ENCODE data around the gene TPM4.
A peak's percentile ranks its signal among the peaks of the same experiment; 100 is the strongest.
"Not testable (repeated sequence)": the region's sequence is repeated elsewhere in the genome, so short reads cannot be mapped to it uniquely, and the experiment has no call there.

Gene TPM4

DNA sequence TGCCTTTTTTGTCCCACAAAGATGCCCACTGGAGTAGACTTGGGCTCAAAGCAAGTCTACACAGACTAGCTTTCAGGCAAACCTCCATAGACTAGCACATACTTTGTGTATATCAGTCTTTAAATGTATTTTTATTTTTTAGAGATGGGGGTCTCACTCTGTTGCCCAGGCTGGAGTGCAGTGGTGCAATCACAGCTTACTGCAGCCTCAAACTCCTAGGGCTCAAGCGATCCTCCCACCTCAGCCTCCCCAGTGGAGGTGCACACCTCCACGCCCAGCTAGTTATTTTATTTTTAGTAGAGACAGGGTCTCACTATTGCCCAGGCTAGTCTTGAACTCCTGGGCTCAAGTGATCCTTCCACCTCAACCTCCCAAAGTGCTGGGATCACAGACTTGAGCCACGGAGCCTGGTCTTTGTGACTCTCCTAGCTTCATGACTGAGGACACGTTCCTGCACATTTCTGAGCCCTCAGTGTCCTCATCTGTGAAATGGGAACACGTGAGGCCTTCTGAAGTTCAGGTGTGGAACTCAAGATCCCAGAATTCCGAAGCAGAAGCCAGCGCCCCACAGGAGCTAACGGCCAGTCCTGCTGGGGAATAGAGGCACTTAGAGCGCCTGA lies 5.1 kb upstream of the TPM4 start:
- DNase-seq (ENCODE audit: low read depth in 1 of 2, low spot score in 1 of 2) = no peak

- no peak for DNase-seq (ENCODE audit: low read depth in 1 of 2, low spot score in 1 of 2)
These were observed 2.8 kb upstream of the TPM4 start for GRCh38 chr19:16073481-16073880.

DNA sequence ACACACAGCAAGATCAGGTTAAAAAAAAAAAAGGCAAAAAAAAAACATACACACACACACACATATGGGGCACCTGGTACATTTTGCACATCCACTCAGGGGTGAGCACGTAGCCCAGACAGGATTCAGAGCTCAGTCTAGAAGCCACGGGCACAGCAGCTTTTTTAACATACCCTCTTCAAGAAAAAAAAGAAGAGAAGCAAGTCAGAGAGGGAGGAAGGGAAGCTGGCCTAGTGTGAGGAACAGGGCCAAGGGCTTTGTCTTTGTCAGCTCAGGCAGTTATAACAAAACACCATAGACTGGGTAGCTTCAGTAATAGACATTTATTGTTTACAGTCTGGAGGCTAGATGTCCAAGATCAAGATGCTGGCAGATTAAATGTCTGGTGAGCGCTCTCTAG lies 2.3 kb upstream of the TPM4 start:
- DNase-seq (ENCODE audit: low read depth in 1 of 2, low spot score in 1 of 2) = no peak

DNA sequence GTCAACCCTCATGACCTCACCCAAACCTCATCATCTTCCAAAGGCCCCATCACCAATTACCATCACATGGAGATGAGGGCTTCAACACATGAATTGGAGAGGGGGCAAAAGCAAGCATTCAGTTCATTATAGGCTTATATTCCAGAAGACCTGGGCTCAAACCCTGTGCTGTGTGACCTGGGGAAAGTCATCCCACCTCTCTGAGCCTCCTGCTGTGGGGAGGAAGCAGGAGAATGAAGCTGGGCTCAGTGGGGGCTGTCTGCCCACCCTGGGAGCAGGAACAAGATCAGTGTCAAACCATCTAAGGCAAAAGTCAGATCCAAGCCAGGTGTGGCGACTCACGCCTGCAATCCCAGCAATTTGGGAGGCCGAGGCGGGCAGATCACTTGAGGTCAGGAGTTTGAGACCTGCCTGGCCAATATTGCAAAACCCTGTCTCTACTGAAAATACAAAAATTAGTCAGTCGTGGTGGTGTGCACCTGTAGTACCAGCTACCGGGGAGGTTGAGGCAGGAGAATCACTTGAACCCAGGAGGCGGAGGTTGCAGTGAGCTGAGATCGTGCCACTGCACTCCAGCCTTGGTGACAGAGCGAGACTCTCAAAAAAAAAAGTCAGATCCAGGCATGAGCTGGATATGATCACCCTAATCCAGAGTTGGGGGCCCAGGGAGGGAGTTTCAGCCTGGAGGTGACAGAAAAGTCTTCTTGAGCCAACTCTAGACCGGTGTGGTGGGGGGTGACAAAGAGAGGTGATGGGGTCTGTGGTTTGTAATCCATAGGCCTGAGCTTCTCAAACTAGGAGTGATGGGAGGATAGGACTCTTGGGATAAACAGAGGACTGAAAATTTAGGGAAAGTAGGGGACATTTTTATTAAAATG lies 1.6 kb upstream of the TPM4 start:
- DNase-seq (ENCODE audit: low read depth in 1 of 2, low spot score in 1 of 2) = no peak

GRCh38 chr19:16075430-16076153 lies 703 bp upstream of the TPM4 start:
- no peak for DNase-seq (ENCODE audit: low read depth in 1 of 2, low spot score in 1 of 2)

DNA sequence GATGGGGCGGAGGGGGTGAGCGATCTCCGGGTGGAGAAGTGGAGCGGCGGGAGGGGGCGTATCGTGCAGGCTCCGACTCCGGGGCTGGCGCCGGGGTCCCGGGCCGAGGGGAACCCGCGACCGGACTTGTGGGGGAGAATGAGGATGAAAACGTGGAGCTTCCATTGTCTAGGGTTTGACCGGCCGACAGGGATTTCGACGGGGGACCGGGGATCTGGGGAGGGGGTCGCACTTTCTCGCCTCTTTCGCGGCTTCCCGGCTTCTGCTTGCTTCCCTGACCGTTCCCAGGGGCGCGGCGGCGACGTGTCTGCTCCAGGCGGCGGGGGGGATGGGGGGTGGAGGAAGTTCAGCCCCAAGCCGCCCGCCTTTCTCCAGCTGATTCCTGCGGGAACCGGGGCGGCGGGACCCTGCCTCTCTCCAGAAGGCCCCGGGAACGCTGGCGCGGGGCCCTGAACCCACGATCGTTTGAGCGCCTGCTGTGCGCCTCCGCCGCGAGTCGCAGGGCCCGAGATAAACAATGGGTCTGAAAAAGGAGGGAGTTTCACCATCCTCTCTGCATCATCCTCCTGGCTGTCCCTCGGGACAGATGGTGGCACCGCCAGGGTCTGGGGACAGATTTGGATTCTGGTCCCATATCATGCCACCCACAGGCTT lies 790 bp downstream of the TPM4 start:
- DNase-seq (ENCODE audit: low read depth in 1 of 2, low spot score in 1 of 2) = no peak

GRCh38 chr19:16077984-16078758 lies 1.9 kb downstream of the TPM4 start:
- no peak for DNase-seq (ENCODE audit: low read depth in 1 of 2, low spot score in 1 of 2)

DNA sequence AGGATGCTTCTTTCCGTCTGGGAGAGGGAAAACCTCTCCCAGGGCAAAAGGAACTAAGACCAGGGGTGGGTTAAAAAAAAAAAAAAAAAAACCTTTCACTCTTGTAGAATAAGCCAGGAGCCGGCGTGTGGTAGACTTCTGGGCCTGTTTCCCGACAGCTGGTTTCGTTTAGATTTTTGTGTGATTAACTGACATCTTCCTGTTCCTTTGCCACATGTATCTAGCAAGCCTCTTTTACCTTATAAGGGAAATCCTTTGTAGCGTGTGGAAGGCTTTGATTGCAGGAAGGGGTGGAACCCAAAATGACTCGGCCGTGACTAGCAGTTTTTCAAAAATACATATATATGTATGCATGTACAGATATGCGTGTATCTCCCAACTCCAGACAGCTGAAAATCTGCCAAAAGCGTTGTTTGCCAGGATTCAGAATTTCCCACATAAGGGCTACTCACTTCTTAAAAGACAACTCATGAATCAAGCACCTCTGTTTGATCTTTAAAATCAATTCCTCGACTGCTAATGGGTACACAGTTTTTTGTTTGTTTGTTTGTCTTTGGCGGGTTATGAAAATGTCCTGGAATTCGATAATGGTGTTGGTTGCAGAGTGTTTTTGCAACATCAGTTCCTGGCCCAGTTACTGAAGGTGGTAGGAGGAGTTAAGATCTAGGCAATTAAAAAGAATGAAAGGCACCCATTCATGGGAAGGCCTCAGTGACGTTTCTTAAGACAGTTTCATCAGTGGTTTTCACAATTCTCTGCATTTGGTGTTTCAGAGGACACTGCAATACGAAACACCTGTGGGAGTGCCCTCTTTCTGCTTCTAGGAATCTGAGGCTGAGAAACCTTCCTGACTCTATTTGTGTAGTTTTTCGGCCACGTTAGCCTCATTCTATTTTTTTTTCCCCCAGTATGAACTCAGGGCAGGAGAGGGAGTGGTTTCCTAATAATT lies 2.7 kb downstream of the TPM4 start:
- DNase-seq (ENCODE audit: low read depth in 1 of 2, low spot score in 1 of 2) = peak in 1 of 2 donors; percentile 50

DNA sequence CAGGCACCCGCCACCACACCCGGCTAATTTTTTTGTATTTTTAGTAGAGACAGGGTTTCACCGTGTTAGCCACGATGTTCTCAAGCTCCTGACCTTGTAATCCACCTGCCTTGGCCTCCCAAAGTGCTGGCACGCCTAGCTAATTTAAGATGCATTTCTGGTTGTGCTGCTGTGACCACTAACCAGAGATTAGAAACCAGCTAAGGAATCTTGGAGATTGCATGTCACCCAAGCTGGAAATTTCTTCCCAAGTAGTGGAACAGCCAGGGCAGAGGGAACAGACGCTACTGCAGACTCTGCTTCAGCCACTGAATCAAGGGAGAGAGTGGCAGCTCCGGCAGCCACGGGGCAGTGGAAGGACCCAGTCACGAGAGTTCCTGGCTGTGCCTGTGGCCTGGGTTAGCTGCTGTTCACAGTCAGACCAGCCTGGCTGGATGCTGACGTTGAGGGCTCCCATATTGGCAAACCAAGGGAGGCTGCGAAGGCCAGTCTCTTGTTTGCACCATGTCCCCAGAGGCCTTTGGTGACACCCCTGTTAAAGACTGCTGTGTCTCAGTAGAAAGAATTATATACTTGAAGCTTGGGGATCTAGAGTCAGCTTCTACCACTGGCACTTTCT lies 7.9 kb downstream of the TPM4 start:
- no peak for DNase-seq (ENCODE audit: low read depth in 1 of 2, low spot score in 1 of 2)

DNA sequence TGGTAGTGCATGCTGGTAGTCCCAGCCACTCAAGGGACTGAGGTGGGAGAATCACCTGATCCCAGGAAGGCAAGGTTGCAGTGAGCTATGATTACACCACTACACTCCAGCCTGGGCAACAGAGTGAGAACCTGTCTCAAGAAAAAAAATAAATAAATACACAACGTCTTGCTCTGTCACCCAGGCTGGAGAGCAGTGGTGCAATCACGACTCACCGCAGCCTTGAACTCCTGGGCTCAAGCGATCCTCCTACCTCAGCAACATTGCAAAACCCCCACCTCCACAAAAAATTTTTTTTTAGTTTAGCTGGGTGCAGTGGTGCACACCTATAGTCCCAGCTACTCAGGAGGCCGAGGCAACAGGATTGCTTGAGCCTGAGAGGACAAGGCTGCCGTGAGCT lies 8.8 kb downstream of the TPM4 start:
- no peak for DNase-seq (ENCODE audit: low read depth in 1 of 2, low spot score in 1 of 2)

DNA sequence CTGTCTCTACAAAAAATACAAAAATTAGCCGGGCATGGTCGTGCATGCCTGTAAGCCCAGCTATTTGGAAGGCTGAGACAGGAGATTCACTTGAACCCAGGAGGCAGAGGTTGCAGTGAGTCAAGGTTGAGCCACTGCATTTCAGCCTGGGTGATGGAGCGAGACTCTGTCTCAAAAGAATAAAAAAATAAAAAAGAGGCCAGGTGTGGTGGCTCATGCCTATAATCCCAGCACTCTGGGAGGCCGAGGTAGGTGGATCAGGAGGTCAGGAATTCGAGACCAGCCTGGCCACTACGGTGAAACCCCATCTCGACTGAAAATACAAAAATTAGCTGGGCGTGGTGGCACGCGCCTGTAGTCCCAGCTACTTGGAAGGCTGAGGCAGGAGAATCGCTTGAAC lies 11.1 kb downstream of the TPM4 start:
- DNase-seq (ENCODE audit: low read depth in 1 of 2, low spot score in 1 of 2) = not testable (repeated sequence)

DNA sequence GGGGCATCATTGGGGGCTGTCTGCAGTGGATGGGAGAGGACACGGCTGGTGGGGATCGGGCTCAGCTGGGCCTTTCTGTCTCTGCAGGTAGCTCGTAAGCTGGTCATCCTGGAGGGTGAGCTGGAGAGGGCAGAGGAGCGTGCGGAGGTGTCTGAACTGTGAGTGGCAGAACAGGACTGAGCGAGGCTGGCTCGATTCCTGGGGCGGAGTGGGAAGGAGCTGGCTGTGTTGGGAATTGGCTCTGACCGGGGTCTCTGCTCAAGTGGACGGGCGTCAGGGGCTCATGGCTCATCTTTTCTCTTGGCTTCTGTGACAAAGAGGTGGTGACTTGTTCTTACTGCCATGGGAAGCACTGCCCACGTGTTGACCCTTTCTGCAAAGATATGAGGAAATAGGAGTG lies 11.6 kb downstream of the TPM4 start:
- no peak for DNase-seq (ENCODE audit: low read depth in 1 of 2, low spot score in 1 of 2)

- no peak for DNase-seq (ENCODE audit: low read depth in 1 of 2, low spot score in 1 of 2)
These were observed 12.2 kb downstream of the TPM4 start for GRCh38 chr19:16088351-16089009.

GRCh38 chr19:16089010-16089846 lies 12.9 kb downstream of the TPM4 start:
- DNase-seq (ENCODE audit: low read depth in 1 of 2, low spot score in 1 of 2) = no peak

DNA sequence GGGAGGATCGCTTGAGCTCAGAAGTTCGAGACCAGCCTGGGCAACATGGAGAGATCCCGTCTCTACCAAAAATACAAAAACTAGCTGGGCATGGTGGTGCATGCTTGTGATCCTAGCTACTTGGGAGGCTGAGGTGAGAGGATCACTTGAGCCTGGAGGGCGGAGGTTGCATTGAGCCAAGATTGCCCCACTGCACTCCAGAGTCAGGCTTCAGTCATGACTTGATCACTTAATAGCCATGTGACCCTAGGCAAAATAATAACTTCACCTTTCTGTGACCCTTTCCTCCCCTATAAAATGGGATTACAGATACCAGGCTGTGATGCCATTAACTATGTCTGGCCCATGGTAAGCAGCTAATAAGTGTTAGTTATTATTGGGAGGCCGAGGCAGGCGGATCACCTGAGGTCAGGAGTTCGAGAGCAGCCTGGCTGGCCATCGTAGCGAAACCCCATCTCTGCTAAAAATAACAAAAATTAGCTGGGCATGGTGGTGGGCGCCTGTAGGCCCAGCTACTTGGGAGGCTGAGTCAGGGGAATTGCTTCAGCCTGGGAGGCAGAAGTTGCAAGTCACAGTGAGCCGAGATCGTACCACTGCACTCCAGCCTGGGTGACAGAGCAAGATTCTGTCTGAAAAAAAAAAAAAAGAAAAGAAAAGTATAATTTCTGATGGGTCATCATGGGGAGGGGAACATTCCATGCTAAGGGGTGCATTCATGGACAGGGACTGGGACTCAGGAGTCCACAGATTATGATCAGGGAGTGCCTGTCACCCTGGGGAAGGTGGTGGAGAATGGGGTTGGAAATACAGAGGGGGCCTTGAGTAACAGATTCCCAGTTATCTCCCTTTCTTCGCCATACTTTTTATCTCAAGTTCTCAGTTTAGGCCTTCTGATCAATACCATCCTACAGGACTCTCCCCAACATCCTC lies 15.5 kb downstream of the TPM4 start:
- no peak for DNase-seq (ENCODE audit: low read depth in 1 of 2, low spot score in 1 of 2)

DNA sequence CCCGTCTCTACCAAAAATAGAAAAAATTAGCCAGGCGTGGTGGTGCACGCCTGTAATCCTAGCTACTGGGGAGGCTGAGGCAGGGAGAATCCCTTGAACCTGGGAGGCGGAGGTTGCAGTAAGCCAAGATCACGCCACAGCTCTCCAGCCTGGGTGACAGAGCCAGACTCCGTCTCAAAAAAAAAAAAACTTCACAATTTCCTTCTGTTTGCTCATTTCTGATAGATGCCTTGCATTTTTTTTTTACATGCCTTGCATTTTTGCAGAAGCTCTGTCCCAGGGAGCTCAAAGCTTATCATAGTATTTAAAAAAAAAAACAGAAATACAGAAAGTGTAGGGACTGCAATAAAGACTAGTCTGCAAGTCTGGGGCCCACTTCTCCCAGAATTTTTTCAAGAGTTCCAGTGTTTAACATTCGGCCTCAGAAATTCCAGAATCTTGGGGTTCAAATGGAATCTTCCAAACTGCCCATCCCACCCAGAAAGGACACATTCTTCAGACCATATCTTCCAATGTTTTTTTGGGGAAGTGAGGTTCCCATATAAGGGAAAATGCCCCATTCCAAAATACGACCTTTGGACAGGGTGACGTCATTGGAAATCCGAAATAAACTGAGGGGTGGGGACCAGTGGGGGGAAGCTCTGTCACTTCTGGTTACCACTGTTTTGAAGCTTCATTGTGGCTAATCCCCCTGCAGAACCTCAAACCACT lies 18.2 kb downstream of the TPM4 start:
- DNase-seq (ENCODE audit: low read depth in 1 of 2, low spot score in 1 of 2) = no peak

Data from activated T-helper 1 cell treated with anti-CD3 and anti-CD28 coated beads, Interleukin-2, amount 50 U/mL, for 16 hours (primary cell).